Activated CD4-positive, alpha-beta T cell treated with anti-CD3 and anti-CD28 coated beads for 36 hours (primary cell): ENCODE results near the gene NRXN3. TPM values are rescaled to one million over a fixed set of nuclear protein-coding genes. Genes with fewer than 3 reads are reported as not detected.

Experiments
- ATAC-seq: fragments of 200-7000 bp; cut with Tn5 transposase; one replicate; pipeline ENCODE4 v1.10.0; 2021; ENCODE audit warnings: mild to moderate bottlenecking, moderate library complexity
- CTCF ChIA-PET: fragments of 350-600 bp; sonication (Branson Sonifier 250); formaldehyde crosslinking; loops from one replicate; lab custom pipeline; 2021; ENCODE audit warnings: antibody characterized with exemption; lab: Charles Lee
- POLR2A ChIA-PET: fragments of 350-600 bp; sonication (Branson Sonifier 250); formaldehyde crosslinking; loops from one replicate; lab custom pipeline; 2021; ENCODE audit warnings: antibody characterized with exemption, inconsistent platforms; lab: Charles Lee
- DNase-seq: peaks from one replicate; pipeline ENCODE4 v3.0.0-alpha.2; 2020
- H3K27ac Mint-ChIP-seq: one replicate; pipeline ENCODE4 v1.8.0; 2021; ENCODE audit warnings: mixed read lengths
- H3K27me3 Mint-ChIP-seq: one replicate; pipeline ENCODE4 v1.8.0; 2021; ENCODE audit warnings: mixed read lengths
- H3K36me3 Mint-ChIP-seq: one replicate; pipeline ENCODE4 v1.8.0; 2021; ENCODE audit warnings: low read depth, mixed read lengths
- H3K4me1 Mint-ChIP-seq: one replicate; pipeline ENCODE4 v1.8.0; 2021; ENCODE audit warnings: mixed read lengths
- H3K4me3 Mint-ChIP-seq: one replicate; pipeline ENCODE4 v1.8.0; 2021; ENCODE audit warnings: mild to moderate bottlenecking, moderate library complexity, mixed read lengths
- H3K9me3 Mint-ChIP-seq: one replicate; pipeline ENCODE4 v1.8.0; 2021; ENCODE audit warnings: low read depth, mixed read lengths
- intact Hi-C, 2 experiments: fragments of 100-400 bp; cut with DNase I in 1 of 2; cut with micrococcal nuclease in 1 of 2; formaldehyde crosslinking; loops; one replicate each; pipeline versions ENCODE4 v1.14.2 to v1.15.1; 2022 to 2024; cut with DNase I, micrococcal nuclease
- total RNA-seq, 2 experiments: library from RNA; stranded (reverse); gene quantifications; one replicate each; pipeline ENCODE4 v1.2.3, GENCODE V29; 2021

NRXN3 gene
- total RNA-seq, 2 experiments from 2014 or later, result not detected

DNA sequence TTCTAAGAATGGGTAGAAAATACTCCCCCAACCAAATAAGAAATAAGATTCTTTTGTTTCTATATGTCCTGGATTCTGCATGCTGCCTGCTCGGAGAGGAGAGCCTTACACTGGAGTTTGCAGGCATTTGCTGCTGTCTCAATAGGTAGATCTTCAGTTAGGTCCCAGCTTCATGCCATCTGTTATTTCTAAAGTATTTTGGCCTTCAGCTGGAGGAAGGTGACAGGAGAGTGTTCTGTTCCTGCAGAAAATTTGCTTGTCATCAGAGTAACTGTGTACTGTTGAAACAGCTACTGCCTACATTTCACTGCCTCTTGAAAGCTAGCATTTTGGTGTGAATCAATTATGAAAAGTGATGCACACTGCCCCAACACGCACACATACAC, 966.9 kb downstream of the NRXN3 start:
- H3K4me1 Mint-ChIP-seq, result no peaks in the 10 kb centered on the region
- intact Hi-C loops, result no loop called here

GRCh38 chr14:79137836-79138235, 967.7 kb downstream of the NRXN3 start:
- ATAC-seq (no peak), DNase-seq (no peak)
- intact Hi-C loops, result no loop called here
- no peaks in the 10 kb centered on the region for H3K9me3 Mint-ChIP-seq
- H3K36me3 Mint-ChIP-seq, result no peaks in the 10 kb centered on the region
- H3K27ac Mint-ChIP-seq, result no peak overlapping the region
- CTCF ChIA-PET, result interaction anchor here (0.9 kb wide), 1 partner anchor 18 kb away, joined by 3 read pairs; no protein-coding TSS in a partner anchor
- no peaks in the 10 kb centered on the region for H3K4me1 Mint-ChIP-seq
- no peak overlapping the region for H3K4me3 Mint-ChIP-seq
- no peaks in the 10 kb centered on the region for H3K27me3 Mint-ChIP-seq
- POLR2A ChIA-PET, result no interaction called here

More for the DNA sequence above, 966.9 kb downstream of the NRXN3 start:
- H3K27me3 Mint-ChIP-seq, result no peaks in the 10 kb centered on the region
- no peaks in the 10 kb centered on the region for H3K36me3 Mint-ChIP-seq
- H3K9me3 Mint-ChIP-seq, result no peaks in the 10 kb centered on the region
- no peak for ATAC-seq
- DNase-seq, result no peak
- POLR2A ChIA-PET, result interaction anchor here (0.5 kb wide), 1 partner anchor 281 kb away, joined by 3 read pairs; no protein-coding TSS in a partner anchor
- no peak overlapping the region for H3K4me3 Mint-ChIP-seq
- CTCF ChIA-PET, result no interaction called here
- no peak overlapping the region for H3K27ac Mint-ChIP-seq

GRCh38 chr14:79144896-79145295, 974.7 kb downstream of the NRXN3 start:
- intact Hi-C loops, result no loop called here
- Mint-ChIP-seq H3K27me3 (no peaks in the 10 kb centered on the region), H3K4me3 (no peak overlapping the region), H3K4me1 (no peaks in the 10 kb centered on the region), H3K27ac (no peak overlapping the region), H3K9me3 (peaks cover 5% of the 10 kb centered on the region), H3K36me3 (no peaks in the 10 kb centered on the region)
- DNase-seq (no peak), ATAC-seq (no peak)
- ChIA-PET CTCF (no interaction called here), POLR2A (no interaction called here)

GRCh38 chr14:79150226-79150625, 980.1 kb downstream of the NRXN3 start:
- Mint-ChIP-seq H3K9me3 (peaks cover 5% of the 10 kb centered on the region), H3K4me3 (no peak overlapping the region), H3K27me3 (no peaks in the 10 kb centered on the region), H3K36me3 (no peaks in the 10 kb centered on the region), H3K27ac (no peak overlapping the region), H3K4me1 (no peaks in the 10 kb centered on the region)
- ChIA-PET CTCF (no interaction called here), POLR2A (no interaction called here)
- intact Hi-C loops, result no loop called here
- ATAC-seq, result no peak
- no peak for DNase-seq

DNA sequence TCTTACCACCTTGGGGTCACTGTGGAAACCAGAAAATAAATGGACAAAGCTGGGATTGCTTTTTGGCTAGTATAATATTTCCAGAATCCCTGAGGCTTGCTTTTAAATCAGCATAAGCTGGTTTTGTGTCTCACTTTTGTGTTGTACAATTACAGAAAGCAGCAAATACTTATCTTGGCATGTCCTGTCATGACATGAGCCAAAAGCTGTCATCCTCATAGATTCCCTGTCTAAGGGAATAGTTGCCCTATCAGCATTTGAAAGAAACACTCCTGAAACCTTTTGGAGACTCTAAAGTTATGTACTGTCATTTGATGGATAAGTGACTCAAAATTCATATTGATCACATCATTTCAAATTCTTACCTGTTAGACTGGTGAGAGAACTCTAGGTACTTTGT, 987.2 kb downstream of the NRXN3 start:
- Mint-ChIP-seq H3K27ac (no peak overlapping the region), H3K4me1 (no peaks in the 10 kb centered on the region), H3K27me3 (no peaks in the 10 kb centered on the region), H3K4me3 (no peak overlapping the region), H3K9me3 (no peaks in the 10 kb centered on the region), H3K36me3 (no peaks in the 10 kb centered on the region)
- ATAC-seq, result no peak
- CTCF ChIA-PET, result no interaction called here
- POLR2A ChIA-PET, result no interaction called here
- DNase-seq, result no peak
- intact Hi-C loops, result no loop called here

DNA sequence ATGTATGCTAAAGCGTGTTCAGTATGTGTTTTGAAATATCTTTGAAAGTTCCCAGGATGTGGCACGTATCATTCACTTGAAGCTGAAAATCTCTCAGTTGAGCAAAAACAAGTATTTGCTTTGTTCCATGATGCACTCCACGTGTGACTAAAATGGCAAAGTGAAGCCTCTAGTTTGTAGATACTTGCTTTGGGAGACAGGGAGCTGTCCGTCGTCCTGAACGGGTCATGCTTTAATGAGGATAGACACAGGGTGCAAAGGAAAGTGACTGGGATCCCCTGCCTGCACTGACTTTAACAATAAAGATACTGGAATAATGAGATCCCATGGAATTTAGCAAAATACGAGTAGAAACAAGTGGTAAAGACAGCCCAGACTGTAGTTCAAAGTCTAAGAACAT, 991.4 kb downstream of the NRXN3 start:
- Mint-ChIP-seq H3K4me3 (no peak overlapping the region), H3K4me1 (no peaks in the 10 kb centered on the region), H3K36me3 (no peaks in the 10 kb centered on the region), H3K27ac (no peak overlapping the region), H3K27me3 (no peaks in the 10 kb centered on the region), H3K9me3 (peaks cover 4% of the 10 kb centered on the region)
- CTCF ChIA-PET, result no interaction called here
- ATAC-seq, result no peak
- POLR2A ChIA-PET, result no interaction called here
- intact Hi-C loops, result no loop called here
- peak; percentile 14 for DNase-seq

- H3K27me3 Mint-ChIP-seq, result no peaks in the 10 kb centered on the region
- no peaks in the 10 kb centered on the region for H3K36me3 Mint-ChIP-seq
- DNase-seq, result no peak
- no peak for ATAC-seq
- intact Hi-C loops, result no loop called here
- POLR2A ChIA-PET, result no interaction called here
- H3K4me3 Mint-ChIP-seq, result no peak overlapping the region
- CTCF ChIA-PET, result no interaction called here
- peaks cover 4% of the 10 kb centered on the region for H3K9me3 Mint-ChIP-seq
- no peak overlapping the region for H3K27ac Mint-ChIP-seq
- no peaks in the 10 kb centered on the region for H3K4me1 Mint-ChIP-seq
These were observed 992.7 kb downstream of the NRXN3 start for GRCh38 chr14:79162833-79163232.

DNA sequence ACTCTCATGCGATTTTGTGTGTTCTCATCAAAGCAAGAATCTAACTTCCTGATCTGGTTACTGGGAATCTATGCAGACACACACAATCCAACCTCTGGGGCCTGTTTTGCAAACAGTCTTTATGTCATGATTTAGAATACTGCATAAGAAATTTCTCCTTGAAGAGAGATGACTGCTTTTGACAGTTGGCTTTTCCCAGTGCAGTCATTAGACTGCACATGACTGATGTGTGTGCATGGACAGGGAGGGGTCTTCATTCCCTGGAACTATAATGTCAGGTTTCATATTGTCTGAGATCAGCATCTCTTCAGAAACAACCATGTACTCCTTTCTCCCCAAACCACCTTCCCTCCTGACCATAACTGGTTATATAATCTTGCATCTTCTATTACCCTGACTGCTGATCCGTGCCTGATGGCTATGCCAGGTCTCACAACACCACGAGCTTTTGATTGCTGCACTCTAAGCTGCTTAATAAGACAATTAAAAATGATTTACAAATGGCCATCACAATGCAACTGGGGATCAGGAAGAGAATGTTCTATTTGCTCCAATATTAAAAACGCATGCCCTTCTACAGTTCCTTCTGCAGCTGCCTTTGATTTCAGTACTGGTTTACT, 995.4 kb downstream of the NRXN3 start:
- H3K36me3 Mint-ChIP-seq, result no peaks in the 10 kb centered on the region
- ATAC-seq (no peak), DNase-seq (no peak)
- peaks cover 4% of the 10 kb centered on the region for H3K9me3 Mint-ChIP-seq
- H3K27me3 Mint-ChIP-seq, result no peaks in the 10 kb centered on the region
- H3K4me3 Mint-ChIP-seq, result no peak overlapping the region
- no peaks in the 10 kb centered on the region for H3K4me1 Mint-ChIP-seq
- ChIA-PET POLR2A (no interaction called here), CTCF (no interaction called here)
- intact Hi-C loops, result no loop called here
- H3K27ac Mint-ChIP-seq, result no peak overlapping the region

DNA sequence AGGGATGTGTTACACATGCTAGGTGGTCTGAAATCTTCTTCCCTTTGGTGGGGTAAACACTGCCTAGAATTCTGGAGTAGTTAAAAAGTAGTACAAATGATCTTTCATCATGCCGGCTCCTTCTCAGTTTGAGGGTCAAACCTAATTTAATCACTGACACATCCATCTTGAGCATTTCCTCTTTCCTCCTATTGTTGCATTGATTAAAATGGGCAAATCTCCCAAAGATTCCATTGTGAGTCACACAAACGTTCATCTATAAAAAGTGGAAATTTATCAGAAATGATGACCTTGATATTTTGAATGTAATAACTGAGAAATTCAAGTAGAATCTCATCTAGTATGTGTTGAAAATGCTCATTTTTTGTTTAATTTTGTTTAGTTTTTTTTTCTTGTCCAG, 996.0 kb downstream of the NRXN3 start:
- intact Hi-C loops, result no loop called here
- no peaks in the 10 kb centered on the region for H3K27me3 Mint-ChIP-seq
- H3K9me3 Mint-ChIP-seq, result peaks cover 4% of the 10 kb centered on the region
- ChIA-PET POLR2A (no interaction called here), CTCF (no interaction called here)
- no peak overlapping the region for H3K4me3 Mint-ChIP-seq
- H3K36me3 Mint-ChIP-seq, result no peaks in the 10 kb centered on the region
- no peaks in the 10 kb centered on the region for H3K4me1 Mint-ChIP-seq
- no peak overlapping the region for H3K27ac Mint-ChIP-seq
- no peak for DNase-seq
- no peak for ATAC-seq

DNA sequence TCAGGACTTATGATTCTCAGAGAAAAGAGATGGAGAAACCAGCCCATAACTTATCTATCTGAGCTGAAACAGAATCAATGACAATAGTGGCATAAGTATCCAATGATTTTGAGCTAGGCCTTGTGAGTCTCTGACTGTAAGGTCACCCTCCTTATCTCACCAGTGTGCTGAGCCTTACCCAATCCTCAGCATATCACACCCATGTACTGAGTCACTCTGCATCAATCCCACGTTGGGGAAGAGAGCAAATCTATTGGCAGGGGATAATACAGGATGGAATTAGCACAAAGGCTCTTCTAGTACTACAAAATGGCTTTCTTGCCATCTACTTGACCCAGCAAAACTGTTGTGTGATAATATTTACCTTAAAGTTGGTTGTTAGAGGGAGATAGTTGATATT, 997.8 kb downstream of the NRXN3 start:
- CTCF ChIA-PET, result no interaction called here

DNA sequence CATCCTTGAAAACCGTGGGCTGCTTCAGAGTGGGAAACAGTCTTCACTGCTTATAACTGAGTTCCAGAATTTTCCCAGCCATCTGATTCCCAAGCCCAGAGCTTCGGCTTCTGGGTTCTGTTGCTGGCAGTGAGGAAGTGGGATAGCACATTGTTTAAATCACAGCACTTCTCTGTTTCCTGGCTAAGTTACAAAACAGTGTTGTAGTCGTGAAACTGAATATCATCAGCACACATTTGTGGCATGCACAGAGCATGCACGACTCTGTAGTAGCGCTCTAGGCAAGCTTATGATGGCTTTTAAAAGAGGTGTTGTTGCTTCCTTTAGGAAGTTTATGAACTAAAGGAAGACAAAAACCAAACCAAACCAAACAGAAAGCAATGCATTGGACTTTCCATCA, 1005.5 kb downstream of the NRXN3 start:
- H3K4me1 Mint-ChIP-seq, result no peaks in the 10 kb centered on the region
- ChIA-PET POLR2A (no interaction called here), CTCF (no interaction called here)
- H3K27me3 Mint-ChIP-seq, result no peaks in the 10 kb centered on the region
- ATAC-seq, result no peak
- H3K9me3 Mint-ChIP-seq, result no peaks in the 10 kb centered on the region
- no peak overlapping the region for H3K27ac Mint-ChIP-seq
- DNase-seq, result no peak
- intact Hi-C loops, result no loop called here
- no peak overlapping the region for H3K4me3 Mint-ChIP-seq
- no peaks in the 10 kb centered on the region for H3K36me3 Mint-ChIP-seq

More for the DNA sequence above, 997.8 kb downstream of the NRXN3 start:
- DNase-seq, result no peak
- Mint-ChIP-seq H3K27ac (no peak overlapping the region), H3K9me3 (no peaks in the 10 kb centered on the region), H3K27me3 (no peaks in the 10 kb centered on the region), H3K36me3 (no peaks in the 10 kb centered on the region), H3K4me3 (no peak overlapping the region), H3K4me1 (no peaks in the 10 kb centered on the region)
- POLR2A ChIA-PET, result no interaction called here
- intact Hi-C loops, result no loop called here
- no peak for ATAC-seq

DNA sequence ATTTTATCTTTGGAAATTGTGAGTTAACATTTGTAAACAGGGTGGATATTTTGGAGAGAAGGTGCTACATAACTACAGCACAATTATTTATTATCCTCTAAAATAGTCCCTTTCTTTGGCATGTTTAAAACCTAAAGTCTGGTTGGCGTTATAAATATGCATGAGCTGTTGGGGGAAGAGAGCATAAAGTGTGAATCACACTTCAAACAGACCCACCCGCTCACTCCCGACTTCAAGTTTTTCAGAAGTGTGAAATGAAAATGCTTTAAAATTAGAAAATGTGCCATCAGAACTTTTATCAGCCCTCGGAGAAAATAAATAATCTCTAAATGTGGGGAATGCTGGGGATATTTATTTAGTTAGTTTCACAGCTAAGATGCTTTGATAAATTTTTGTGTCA, 1006.9 kb downstream of the NRXN3 start:
- ATAC-seq (no peak), DNase-seq (no peak)
- intact Hi-C loops, result no loop called here
- no peak overlapping the region for H3K4me3 Mint-ChIP-seq
- no peak overlapping the region for H3K27ac Mint-ChIP-seq
- ChIA-PET POLR2A (no interaction called here), CTCF (interaction anchor here (0.6 kb wide), 1 partner anchor 83 kb away, joined by 3 read pairs; no protein-coding TSS in a partner anchor)
- H3K4me1 Mint-ChIP-seq, result no peaks in the 10 kb centered on the region
- no peaks in the 10 kb centered on the region for H3K27me3 Mint-ChIP-seq
- no peaks in the 10 kb centered on the region for H3K9me3 Mint-ChIP-seq
- H3K36me3 Mint-ChIP-seq, result no peaks in the 10 kb centered on the region
